ENCODE measurements around the gene SRSF9. TPM values are rescaled to one million over a fixed set of nuclear protein-coding genes. Genes with fewer than 3 reads are reported as not detected.
A peak's percentile ranks its signal among the peaks of the same experiment; 100 is the strongest.

The SRSF9 gene
- total RNA-seq, 1 experiment from 2014 or later: 302 TPM

GRCh38 chr12:120429368-120429767 lies 40.2 kb downstream of the SRSF9 start:
- Histone ChIP-seq H3K4ac (ENCODE audit: low read depth, low read length) (no peak overlapping the region), H3K4me2 (ENCODE audit: insufficient read depth, insufficient read length, low read length) (no peak overlapping the region), H3K23ac (ENCODE audit: insufficient read length, low read depth, low read length) (no peak overlapping the region), H2BK5ac (ENCODE audit: insufficient read length, low read length) (no peak overlapping the region), H4K8ac (replicated peaks; ENCODE audit: insufficient read length, low read depth, low read length) (no peak overlapping the region), H2AK5ac (ENCODE audit: insufficient read length, low read length) (no peak overlapping the region), H3K9me3 (ENCODE audit: control insufficient read depth, low read depth, low read length) (no peaks in the 10 kb centered on the region), H3K14ac (ENCODE audit: insufficient read depth, low read length) (no peak overlapping the region), H3K56ac (ENCODE audit: insufficient read length, low read depth, low read length) (no peak overlapping the region), H3K4me1 (ENCODE audit: insufficient read depth, low read length) (no peaks in the 10 kb centered on the region; the same call in 1 of the 2 replicates), H3K79me2 (ENCODE audit: insufficient read depth, low read length) (no peaks in the 10 kb centered on the region), H3K23me2 (ENCODE audit: insufficient read length, low read depth, low read length, poor library complexity, severe bottlenecking) (no peaks in the 10 kb centered on the region), H2BK15ac (ENCODE audit: low read depth, low read length) (no peak overlapping the region), H2AFZ (ENCODE audit: low read length) (no peak overlapping the region), H3K9ac (ENCODE audit: extremely low read depth, insufficient read length, low read length) (no peak overlapping the region), H2BK12ac (ENCODE audit: insufficient read length, low read depth, low read length) (peak overlapping the region; percentile 88), H3T11ph (ENCODE audit: low read length) (no peak overlapping the region), H3K18ac (ENCODE audit: insufficient read length, low read depth, low read length) (no peak overlapping the region), H3K27me3 (ENCODE audit: insufficient read depth, low read length) (no peaks in the 10 kb centered on the region), H4K20me1 (ENCODE audit: control insufficient read depth, insufficient read depth, insufficient read length) (no peaks in the 10 kb centered on the region), H3K27ac (ENCODE audit: insufficient read length, low read depth, low read length) (no peak overlapping the region), H3K79me1 (ENCODE audit: insufficient read depth, low read depth, low read length, poor library complexity, severe bottlenecking) (no peaks in the 10 kb centered on the region), H2BK120ac (ENCODE audit: low read depth, low read length, poor library complexity, severe bottlenecking) (no peak overlapping the region), H4K91ac (ENCODE audit: insufficient read length, low read depth, low read length) (no peak overlapping the region), H4K5ac (ENCODE audit: insufficient read length, low read depth, low read length) (no peak overlapping the region), H2BK20ac (ENCODE audit: low read depth, low read length, poor library complexity, severe bottlenecking) (no peak overlapping the region)
- peaks cover 2% of the 10 kb centered on the region; the same call in 1 of the 2 replicates for H3K27me3 Mint-ChIP-seq (ENCODE audit: low read depth)
- H3K4me3 Mint-ChIP-seq: no peak overlapping the region; a peak in 1 of 5 replicates
- H3K4me1 Mint-ChIP-seq: peaks cover 15 to 17% of the 10 kb centered on the region in 2 experiments
- H3K27ac Mint-ChIP-seq: no peak overlapping the region; a peak in 2 of 7 replicates
- no peaks in the 10 kb centered on the region for H3K9me3 Mint-ChIP-seq
- WGBS (ENCODE audit: extremely low coverage, insufficient read length, low lambda C conversion rate): no CpG with 5 or more reads among the region's 7 CpGs
- H3K36me3 Mint-ChIP-seq (ENCODE audit: insufficient read depth in 1 of 3, low read depth in 3 of 3): no peaks in the 10 kb centered on the region
- no peak for TF ChIP-seq CTCF (conservative IDR thresholded peaks at IDR 0.05)
- no peak for DNase-seq

Data from H9 (cell line).